ENCODE results near the gene MAPK9. TPM values are rescaled to one million over a fixed set of nuclear protein-coding genes. Genes with fewer than 3 reads are reported as not detected.

MAPK9 gene
- total RNA-seq, 6 donors from 2014 or later: 20.8 to 58.5 (median 33.4) TPM

- Histone ChIP-seq H3K36me3 (peaks cover 0 to 14% (median 0%) of the 10 kb centered on the region in 4 donors), H3K27ac (no peak overlapping the region), H3K4me3 (no peak overlapping the region), H3K9me3 (no peaks in the 10 kb centered on the region), H3K27me3 (no peaks in the 10 kb centered on the region), H3K4me1 (peaks cover 0 to 7% (median 1%) of the 10 kb centered on the region in 4 donors)
- ATAC-seq (ENCODE audit: low FRiP score in 2 of 2): no peak
- WGBS, 2 donors: 75 to 89% methylated on average over 6 of the region's 6 CpGs
- TF ChIP-seq POLR2AphosphoS5 (IDR thresholded peaks at IDR 0.05) (no peak), CTCF (IDR thresholded peaks at IDR 0.05) (no peak), POLR2A (IDR thresholded peaks at IDR 0.05) (no peak), EP300 (IDR thresholded peaks at IDR 0.05) (no peak)
- DNase-seq: no peak
Observed at GRCh38 chr5:180334176-180334575, 42.3 kb upstream of the MAPK9 start.

- no peak overlapping the region for H3K4me3 ChIP-seq
- no peak for DNase-seq
- peaks cover 0 to 7% (median 2%) of the 10 kb centered on the region in 4 donors for H3K4me1 ChIP-seq
- no peaks in the 10 kb centered on the region for H3K9me3 ChIP-seq
- peak in 1 of 2 donors; percentile 4 for ATAC-seq (ENCODE audit: low FRiP score in 2 of 2)
- 62 to 80% methylated on average over 1 to 4 of the region's 4 CpGs for WGBS, 2 donors
- no peaks in the 10 kb centered on the region for H3K27me3 ChIP-seq
- no peak overlapping the region for H3K27ac ChIP-seq
- peaks cover 0 to 14% (median 0%) of the 10 kb centered on the region in 4 donors for H3K36me3 ChIP-seq
- no peak for TF ChIP-seq POLR2A (IDR thresholded peaks at IDR 0.05)
- TF ChIP-seq EP300 (IDR thresholded peaks at IDR 0.05): no peak
- no peak for TF ChIP-seq POLR2AphosphoS5 (IDR thresholded peaks at IDR 0.05)
- no peak for TF ChIP-seq CTCF (IDR thresholded peaks at IDR 0.05)
Observed at GRCh38 chr5:180333661-180334060, 41.8 kb upstream of the MAPK9 start.

- H3K9me3 ChIP-seq: no peaks in the 10 kb centered on the region
- 78 to 98% methylated on average over 3 of the region's 3 CpGs for WGBS, 2 donors
- H3K36me3 ChIP-seq: peaks cover 0 to 14% (median 0%) of the 10 kb centered on the region in 4 donors
- H3K27me3 ChIP-seq: no peaks in the 10 kb centered on the region
- DNase-seq (no peak), ATAC-seq (ENCODE audit: low FRiP score in 2 of 2) (no peak)
- no peak overlapping the region for H3K4me3 ChIP-seq
- H3K27ac ChIP-seq: no peak overlapping the region
- TF ChIP-seq EP300 (IDR thresholded peaks at IDR 0.05) (no peak), CTCF (IDR thresholded peaks at IDR 0.05) (no peak), POLR2A (IDR thresholded peaks at IDR 0.05) (no peak), POLR2AphosphoS5 (IDR thresholded peaks at IDR 0.05) (no peak)
- H3K4me1 ChIP-seq: peaks cover 0 to 7% (median 3%) of the 10 kb centered on the region in 4 donors
Observed at GRCh38 chr5:180332861-180333260, 41.0 kb upstream of the MAPK9 start.

GRCh38 chr5:180332051-180332517 lies 40.2 kb upstream of the MAPK9 start:
- Histone ChIP-seq H3K27ac (peak overlapping the region in 1 of 4 donors; percentile 49), H3K4me3 (no peak overlapping the region), H3K9me3 (no peaks in the 10 kb centered on the region), H3K36me3 (peaks cover 0 to 11% (median 0%) of the 10 kb centered on the region in 4 donors), H3K4me1 (peaks cover 0 to 7% (median 3%) of the 10 kb centered on the region in 4 donors), H3K27me3 (no peaks in the 10 kb centered on the region)
- DNase-seq (peak in 1 of 2 donors; percentile 53), ATAC-seq (ENCODE audit: low FRiP score in 2 of 2) (no peak)
- WGBS, 2 donors: 17 to 21% methylated on average over 12 to 13 of the region's 13 CpGs
- TF ChIP-seq EP300 (IDR thresholded peaks at IDR 0.05) (no peak), POLR2A (IDR thresholded peaks at IDR 0.05) (no peak), POLR2AphosphoS5 (IDR thresholded peaks at IDR 0.05) (no peak), CTCF (IDR thresholded peaks at IDR 0.05) (no peak)

- H3K27me3 ChIP-seq: no peaks in the 10 kb centered on the region
- TF ChIP-seq EP300 (IDR thresholded peaks at IDR 0.05) (no peak), POLR2AphosphoS5 (IDR thresholded peaks at IDR 0.05) (no peak), POLR2A (IDR thresholded peaks at IDR 0.05) (no peak), CTCF (IDR thresholded peaks at IDR 0.05) (no peak)
- H3K36me3 ChIP-seq: peaks cover 0 to 7% (median 0%) of the 10 kb centered on the region in 4 donors
- DNase-seq: no peak
- no peaks in the 10 kb centered on the region for H3K9me3 ChIP-seq
- 51 to 61% methylated on average over 6 to 7 of the region's 7 CpGs for WGBS, 2 donors
- peaks cover 0 to 7% (median 3%) of the 10 kb centered on the region in 4 donors for H3K4me1 ChIP-seq
- no peak overlapping the region for H3K4me3 ChIP-seq
- no peak for ATAC-seq (ENCODE audit: low FRiP score in 2 of 2)
- H3K27ac ChIP-seq: peak overlapping the region in 1 of 4 donors; percentile 49
Observed at GRCh38 chr5:180331647-180331950, 39.7 kb upstream of the MAPK9 start.
